HG03039 (cell line): Measurements from ENCODE around the gene LMLN.
"Not testable (repeated sequence)": the region's sequence is repeated elsewhere in the genome, so short reads cannot be mapped to it uniquely, and the experiment has no call there.

Experiments
- ATAC-seq: cut with Tn5 transposase; IDR thresholded peaks from one replicate; pipeline ENCODE4 v1.9.1; 2021; ENCODE audit warnings: mild to moderate bottlenecking, moderate library complexity; ENCODE audit not compliant: unreplicated experiment

LMLN gene

GRCh38 chr3:198025644-198026043 lies 65.6 kb downstream of the LMLN start:
- no peak for ATAC-seq

GRCh38 chr3:198026620-198027019 lies 66.6 kb downstream of the LMLN start:
- no peak for ATAC-seq

GRCh38 chr3:198027045-198027798 lies 67.2 kb downstream of the LMLN start:
- ATAC-seq = no peak

GRCh38 chr3:198027799-198028390 lies 67.9 kb downstream of the LMLN start:
- no peak for ATAC-seq

GRCh38 chr3:198028718-198029117 lies 68.7 kb downstream of the LMLN start:
- no peak for ATAC-seq

GRCh38 chr3:198030125-198030524 lies 70.1 kb downstream of the LMLN start:
- ATAC-seq = no peak

GRCh38 chr3:198030726-198031125 lies 70.7 kb downstream of the LMLN start:
- no peak for ATAC-seq

- ATAC-seq = no peak
These were observed 72.3 kb downstream of the LMLN start for GRCh38 chr3:198032039-198032936.

- no peak for ATAC-seq
These were observed 83.1 kb downstream of the LMLN start for GRCh38 chr3:198043119-198043518.

GRCh38 chr3:198046120-198046857 lies 86.3 kb downstream of the LMLN start:
- no peak for ATAC-seq

GRCh38 chr3:198048445-198048844 lies 88.4 kb downstream of the LMLN start:
- ATAC-seq = no peak

GRCh38 chr3:198051836-198052235 lies 91.8 kb downstream of the LMLN start:
- ATAC-seq = no peak

GRCh38 chr3:198053462-198053861 lies 93.4 kb downstream of the LMLN start:
- ATAC-seq = not testable (repeated sequence)

- ATAC-seq = no peak
These were observed 101.4 kb downstream of the LMLN start for GRCh38 chr3:198061119-198062067.

GRCh38 chr3:198062068-198062465 lies 102.0 kb downstream of the LMLN start:
- ATAC-seq = no peak

- no peak for ATAC-seq
These were observed 104.4 kb downstream of the LMLN start for GRCh38 chr3:198064420-198064819.

- ATAC-seq = no peak
These were observed 105.9 kb downstream of the LMLN start for GRCh38 chr3:198065897-198066296.

- ATAC-seq = no peak
These were observed 107.4 kb downstream of the LMLN start for GRCh38 chr3:198067416-198067815.

- ATAC-seq = no peak
These were observed 110.9 kb downstream of the LMLN start for GRCh38 chr3:198070871-198071270.
